Adipose tissue (tissue), 3 donors: Measurements from ENCODE around the gene UACA. TPM values are rescaled to one million over a fixed set of nuclear protein-coding genes. Genes with fewer than 3 reads are reported as not detected.
A peak's percentile ranks its signal among the peaks of the same experiment; 100 is the strongest.
"Not testable (repeated sequence)": the region's sequence is repeated elsewhere in the genome, so short reads cannot be mapped to it uniquely, and the experiment has no call there.

ENCODE experiments used
- H3K27ac ChIP-seq: one replicate; pipeline ENCODE4 v1.5.1; 2013; ENCODE audit warnings: low read depth, low read length
- WGBS, 3 donors: extraction: QIAGEN DNeasy Blood & Tissue Kit; methylation state at CpG; one replicate each; pipeline ENCODE4 v1.1.7; 2013; 5-methylcytosine and 5-hydroxymethylcytosine counted together
- polyA plus RNA-seq, 3 donors: library from polyadenylated mRNA; stranded (reverse); fragments of 200-250 nt; gene quantifications; one replicate each; pipeline ENCODE4 v1.2.3, GENCODE V29; 2013
- donor health status: healthy with polysubstance abuse.
- donor health status: Bipolar disorder and iron deficiency.
- donor health status: healthy.

The UACA gene, protein sequence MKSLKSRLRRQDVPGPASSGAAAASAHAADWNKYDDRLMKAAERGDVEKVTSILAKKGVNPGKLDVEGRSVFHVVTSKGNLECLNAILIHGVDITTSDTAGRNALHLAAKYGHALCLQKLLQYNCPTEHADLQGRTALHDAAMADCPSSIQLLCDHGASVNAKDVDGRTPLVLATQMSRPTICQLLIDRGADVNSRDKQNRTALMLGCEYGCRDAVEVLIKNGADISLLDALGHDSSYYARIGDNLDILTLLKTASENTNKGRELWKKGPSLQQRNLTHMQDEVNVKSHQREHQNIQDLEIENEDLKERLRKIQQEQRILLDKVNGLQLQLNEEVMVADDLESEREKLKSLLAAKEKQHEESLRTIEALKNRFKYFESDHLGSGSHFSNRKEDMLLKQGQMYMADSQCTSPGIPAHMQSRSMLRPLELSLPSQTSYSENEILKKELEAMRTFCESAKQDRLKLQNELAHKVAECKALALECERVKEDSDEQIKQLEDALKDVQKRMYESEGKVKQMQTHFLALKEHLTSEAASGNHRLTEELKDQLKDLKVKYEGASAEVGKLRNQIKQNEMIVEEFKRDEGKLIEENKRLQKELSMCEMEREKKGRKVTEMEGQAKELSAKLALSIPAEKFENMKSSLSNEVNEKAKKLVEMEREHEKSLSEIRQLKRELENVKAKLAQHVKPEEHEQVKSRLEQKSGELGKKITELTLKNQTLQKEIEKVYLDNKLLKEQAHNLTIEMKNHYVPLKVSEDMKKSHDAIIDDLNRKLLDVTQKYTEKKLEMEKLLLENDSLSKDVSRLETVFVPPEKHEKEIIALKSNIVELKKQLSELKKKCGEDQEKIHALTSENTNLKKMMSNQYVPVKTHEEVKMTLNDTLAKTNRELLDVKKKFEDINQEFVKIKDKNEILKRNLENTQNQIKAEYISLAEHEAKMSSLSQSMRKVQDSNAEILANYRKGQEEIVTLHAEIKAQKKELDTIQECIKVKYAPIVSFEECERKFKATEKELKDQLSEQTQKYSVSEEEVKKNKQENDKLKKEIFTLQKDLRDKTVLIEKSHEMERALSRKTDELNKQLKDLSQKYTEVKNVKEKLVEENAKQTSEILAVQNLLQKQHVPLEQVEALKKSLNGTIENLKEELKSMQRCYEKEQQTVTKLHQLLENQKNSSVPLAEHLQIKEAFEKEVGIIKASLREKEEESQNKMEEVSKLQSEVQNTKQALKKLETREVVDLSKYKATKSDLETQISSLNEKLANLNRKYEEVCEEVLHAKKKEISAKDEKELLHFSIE (N-terminal part only)
- polyA plus RNA-seq = 10 to 100 TPM; 11.6 to 49.6 (median 19.0) TPM

DNA sequence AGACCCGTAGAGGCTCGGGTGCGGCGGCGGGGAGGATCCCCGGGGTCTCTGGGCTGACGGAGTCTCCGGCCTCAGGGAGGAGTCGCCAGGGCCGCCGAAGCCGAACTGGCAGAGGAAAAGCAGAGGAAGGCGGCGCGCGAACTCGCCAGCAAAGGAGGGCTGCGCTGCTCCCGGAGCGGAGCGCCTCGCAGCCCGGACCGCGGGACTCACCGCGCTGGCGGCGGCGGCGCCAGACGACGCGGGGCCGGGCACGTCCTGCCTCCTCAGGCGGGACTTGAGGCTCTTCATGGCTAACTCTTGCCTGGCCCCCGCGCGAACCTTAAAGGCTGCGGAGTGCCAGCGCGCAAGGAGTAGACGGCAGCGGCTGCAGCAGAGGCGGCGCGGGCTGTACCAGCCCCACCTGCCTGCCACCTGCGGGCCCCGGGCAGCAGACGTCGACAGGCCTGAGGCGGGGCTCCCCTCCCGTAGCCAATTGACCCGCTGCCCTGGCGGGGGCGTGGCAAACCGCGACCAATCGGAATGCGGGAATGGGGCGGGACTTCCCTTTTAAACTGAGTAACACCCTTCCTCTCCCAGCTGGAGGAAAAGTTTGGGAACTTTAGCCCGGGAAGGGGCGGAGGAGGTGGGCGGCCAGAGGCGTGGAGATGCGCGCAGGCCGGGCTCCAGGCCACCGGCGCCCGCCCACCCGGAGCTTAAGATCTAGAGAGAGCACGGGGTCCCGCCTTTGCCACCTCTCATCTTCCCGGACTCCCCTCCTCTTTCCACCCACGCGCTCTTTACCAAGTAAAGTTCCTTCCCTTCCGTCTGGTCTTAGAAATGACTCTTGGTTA lies at the start of gene UACA:
TSS of gene UACA (minus strand) at position 439 of the 830 bp plus-strand sequence. CDS start at position 288, 151 bp downstream.
- H3K27ac ChIP-seq = peak within 1 kb of the TSS; percentile 86
- WGBS, 3 donors = 0 to 1% (median 0%) methylated on average over 69 to 79 of the region's 79 CpGs

DNA sequence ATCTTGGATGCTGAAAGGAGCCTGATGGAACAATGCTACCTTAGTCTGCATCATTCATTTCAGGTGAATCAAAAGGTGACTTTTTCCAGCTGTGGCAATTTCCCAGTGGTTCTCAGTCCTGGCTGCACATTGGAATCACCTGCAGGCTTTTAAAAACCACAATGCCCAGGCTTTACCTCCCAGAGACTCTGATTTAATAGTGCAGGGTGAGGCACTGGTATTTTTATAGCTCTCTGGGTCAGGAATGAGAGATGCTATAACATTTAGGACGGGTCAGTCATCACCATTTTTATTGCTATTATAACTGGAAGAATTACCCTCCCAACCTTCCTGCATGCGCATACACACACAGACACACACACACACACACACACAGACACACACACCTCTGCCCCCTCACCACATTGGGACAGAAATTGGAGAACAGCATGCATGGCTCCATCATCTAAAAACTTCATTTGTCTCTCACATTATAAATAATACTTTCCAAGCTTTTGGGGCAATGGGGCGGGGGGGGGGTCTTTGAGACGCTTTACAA lies 49.5 kb upstream of the UACA start:
- WGBS, 3 donors = 91 to 95% (median 91%) methylated on average over 4 of the region's 4 CpGs
- H3K27ac ChIP-seq = no peak overlapping the region

- WGBS, 3 donors = 64 to 73% (median 69%) methylated on average over 9 of the region's 9 CpGs
- H3K27ac ChIP-seq = no peak overlapping the region
Observed at GRCh38 chr15:70810916-70811578, 47.7 kb upstream of the UACA start.

GRCh38 chr15:70806992-70807712 lies 43.8 kb upstream of the UACA start:
- no peak overlapping the region for H3K27ac ChIP-seq
- WGBS, 3 donors = 54 to 64% (median 58%) methylated on average over 9 of the region's 9 CpGs

GRCh38 chr15:70804388-70804787 lies 41.0 kb upstream of the UACA start:
- H3K27ac ChIP-seq = not testable (repeated sequence)
- 95 to 96% (median 95%) methylated on average over 9 of the region's 9 CpGs for WGBS, 3 donors

DNA sequence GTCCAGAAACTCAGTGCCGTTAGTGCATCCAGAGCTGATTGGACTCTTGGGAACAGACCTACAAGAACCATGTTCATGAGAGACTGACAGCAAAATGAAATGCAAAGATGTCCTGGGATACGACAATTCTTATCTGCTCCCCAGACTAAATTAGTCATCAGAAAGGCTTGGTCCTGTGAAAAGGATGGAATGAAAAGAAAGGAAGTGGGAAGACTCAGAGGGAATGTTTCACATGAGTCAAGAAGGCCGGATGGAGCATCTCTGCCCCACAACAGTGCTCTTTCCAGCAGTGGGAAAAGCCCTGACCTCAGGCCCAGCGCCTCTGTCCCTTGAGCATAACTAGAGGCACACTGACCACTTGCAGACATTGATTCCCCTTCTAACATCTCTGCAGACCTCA lies 39.3 kb upstream of the UACA start:
- WGBS, 3 donors = 78 to 85% (median 80%) methylated on average over 4 of the region's 4 CpGs
- H3K27ac ChIP-seq = no peak overlapping the region

- no peak overlapping the region for H3K27ac ChIP-seq
- WGBS, 3 donors = 88 to 95% (median 94%) methylated on average over 5 of the region's 5 CpGs
Observed at GRCh38 chr15:70801109-70801508, 37.8 kb upstream of the UACA start.

- WGBS, 3 donors = 77 to 81% (median 78%) methylated on average over 9 of the region's 9 CpGs
- no peak overlapping the region for H3K27ac ChIP-seq
Observed at GRCh38 chr15:70799667-70800450, 36.5 kb upstream of the UACA start.

DNA sequence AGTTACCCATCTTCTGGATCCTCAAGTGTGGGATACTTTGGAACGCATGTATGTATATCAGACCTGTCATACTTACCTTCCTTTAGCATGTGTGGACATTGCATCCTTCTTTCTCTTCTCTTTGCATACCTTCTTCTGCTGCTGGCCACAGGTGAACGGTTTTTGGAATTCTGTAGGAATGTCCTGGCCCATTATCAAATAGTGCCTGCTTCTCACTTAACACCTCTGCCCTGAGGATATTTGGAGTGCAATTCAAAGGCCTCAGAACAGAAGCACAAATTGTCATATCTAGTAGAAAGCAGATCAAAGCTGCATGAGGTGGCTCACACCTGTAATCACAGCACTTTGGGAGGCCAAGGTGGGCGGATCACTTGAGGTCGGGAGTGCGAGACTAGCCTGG lies 34.1 kb upstream of the UACA start:
- H3K27ac ChIP-seq = no peak overlapping the region
- 92 to 98% (median 95%) methylated on average over 5 of the region's 5 CpGs for WGBS, 3 donors

DNA sequence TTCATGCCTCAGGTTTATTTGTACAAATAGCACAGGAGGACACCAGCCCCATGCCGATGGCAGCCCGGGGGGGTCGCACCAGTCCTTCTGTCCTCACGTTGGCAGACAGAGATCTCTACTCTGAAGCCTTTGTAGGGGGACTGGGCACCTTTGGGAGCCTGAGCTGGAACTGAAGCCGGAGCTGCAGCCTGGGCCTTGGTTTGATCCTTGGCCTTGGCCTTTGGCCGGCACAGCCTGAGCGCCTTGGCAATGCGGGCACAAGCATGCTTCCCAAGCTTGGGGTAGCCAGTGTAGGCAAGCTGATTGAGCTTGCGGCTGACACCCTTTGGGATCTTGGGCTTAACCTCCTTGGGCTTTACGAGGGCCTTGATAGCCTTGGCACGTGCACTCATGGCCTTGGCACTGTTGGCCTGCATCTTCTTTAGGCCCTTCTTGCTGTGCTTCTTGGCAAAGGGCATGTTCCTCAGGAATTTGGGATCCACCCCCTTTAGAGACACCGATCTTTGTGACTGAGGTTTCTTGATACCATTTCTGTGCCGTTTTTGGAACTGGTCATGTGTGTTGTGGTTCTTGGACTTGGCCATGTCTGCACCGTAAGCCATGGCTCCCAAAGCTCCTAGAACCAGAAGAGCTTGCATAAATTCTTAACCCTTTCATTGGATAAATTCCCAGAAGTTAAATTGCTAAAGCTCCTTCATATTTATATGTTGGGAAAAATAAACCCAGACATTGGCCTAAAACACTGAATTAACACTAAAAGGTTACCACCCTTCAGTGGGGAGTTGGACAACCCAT lies 33.4 kb upstream of the UACA start:
- 88 to 92% (median 92%) methylated on average over 14 of the region's 14 CpGs for WGBS, 3 donors
- H3K27ac ChIP-seq = no peak overlapping the region

DNA sequence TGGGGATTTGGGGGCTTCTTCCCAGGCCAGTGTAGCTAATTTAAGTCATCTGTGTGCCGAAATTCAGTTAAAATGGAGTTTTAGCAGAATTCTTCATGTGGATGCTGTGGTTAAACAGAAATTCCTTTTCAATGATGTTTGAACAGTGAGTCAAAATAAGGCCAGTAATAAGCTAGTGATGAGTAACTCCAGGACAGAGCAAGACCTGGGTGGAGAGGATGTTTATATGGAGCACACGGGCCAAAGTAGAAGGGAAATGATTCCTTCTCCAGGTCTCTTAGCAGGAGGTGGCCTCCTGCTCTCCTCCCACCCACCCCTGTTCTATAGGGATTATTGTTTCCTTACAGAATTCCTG lies 31.9 kb upstream of the UACA start:
- no peak overlapping the region for H3K27ac ChIP-seq
- WGBS, 3 donors = 49 to 84% (median 60%) methylated on average over 2 of the region's 2 CpGs

DNA sequence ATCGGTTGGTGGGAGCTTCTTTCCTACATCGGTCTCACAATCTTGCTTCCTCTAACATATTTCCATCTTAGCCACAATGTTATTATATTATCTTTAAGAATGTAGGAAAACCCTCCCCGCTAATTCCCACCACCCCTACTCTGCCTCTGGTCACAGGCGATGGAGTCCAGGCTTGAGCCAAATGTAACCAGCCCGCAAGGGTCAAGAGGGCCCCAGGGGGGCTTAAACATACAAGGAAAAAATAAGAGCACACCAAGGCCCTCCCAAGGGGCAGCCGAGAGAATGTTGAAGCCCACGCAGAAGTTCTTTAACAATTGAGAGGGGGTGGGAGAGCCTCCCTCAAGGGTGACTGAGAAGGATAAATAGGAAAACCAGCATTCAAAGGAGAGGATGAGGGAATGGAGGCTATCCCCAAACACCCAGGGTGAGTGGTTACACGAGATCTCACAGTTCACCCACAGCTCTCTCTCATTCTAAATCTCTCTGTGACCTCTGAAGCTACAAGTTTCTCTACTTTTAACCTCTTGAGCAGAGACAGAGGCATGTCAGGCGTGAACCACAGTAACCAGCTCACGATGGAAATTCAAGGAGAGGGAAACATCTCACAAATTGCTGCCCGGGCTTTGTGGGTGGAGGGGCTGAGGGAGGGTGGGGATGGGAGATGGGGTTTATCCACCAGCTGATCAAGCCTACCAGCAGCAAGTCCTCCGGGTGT lies 31.4 kb upstream of the UACA start:
- no peak overlapping the region for H3K27ac ChIP-seq
- WGBS, 3 donors = 76 to 86% (median 80%) methylated on average over 12 of the region's 12 CpGs

DNA sequence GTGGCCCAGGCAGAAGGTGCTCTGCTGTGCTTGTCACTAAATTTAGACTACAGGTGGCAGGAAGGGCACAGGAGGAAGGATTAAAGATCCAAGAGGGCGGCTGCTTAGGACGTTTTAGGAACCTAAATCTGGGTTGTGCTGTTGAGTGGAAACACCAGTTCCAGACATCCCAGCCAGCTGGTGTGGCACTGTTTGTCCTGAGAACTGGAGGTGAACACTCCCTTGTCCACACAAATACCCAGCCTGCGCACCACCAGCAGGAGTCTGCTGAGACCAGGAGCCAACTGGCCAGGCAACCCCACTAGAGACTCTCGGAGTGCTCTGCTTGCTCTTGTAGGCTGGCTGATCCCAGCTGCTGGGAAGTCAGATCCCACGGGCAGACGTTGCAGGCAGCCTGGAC lies 30.3 kb upstream of the UACA start:
- WGBS, 3 donors = 70 to 78% (median 73%) methylated on average over 6 of the region's 6 CpGs
- H3K27ac ChIP-seq = no peak overlapping the region

GRCh38 chr15:70792171-70792573 lies 28.8 kb upstream of the UACA start:
- 63 to 74% (median 74%) methylated on average over 2 of the region's 2 CpGs for WGBS, 3 donors
- H3K27ac ChIP-seq = no peak overlapping the region
